A549 (cell line): ENCODE results near the gene SMARCB1.

Experiments used
- RFX5 ChIP-seq: fragments of 450-650 bp; IDR thresholded peaks from 2 replicates; pipeline ENCODE4 v1.7.1; 2014; ENCODE audit warnings: antibody characterized with exemption, mild to moderate bottlenecking, moderate library complexity
- TF ChIP-seq, protein P1 (sequence below): IDR thresholded peaks from 2 replicates; pipeline ENCODE4 v1.6.1; 2012; ENCODE audit warnings: low read depth, borderline replicate concordance
- TF ChIP-seq, protein P2 (sequence below): fragments of >200 bp; sonication (Bioruptor Twin); formaldehyde crosslinking; IDR thresholded peaks from 3 replicates; pipeline ENCODE4 v1.5.1; 2016

DNA sequence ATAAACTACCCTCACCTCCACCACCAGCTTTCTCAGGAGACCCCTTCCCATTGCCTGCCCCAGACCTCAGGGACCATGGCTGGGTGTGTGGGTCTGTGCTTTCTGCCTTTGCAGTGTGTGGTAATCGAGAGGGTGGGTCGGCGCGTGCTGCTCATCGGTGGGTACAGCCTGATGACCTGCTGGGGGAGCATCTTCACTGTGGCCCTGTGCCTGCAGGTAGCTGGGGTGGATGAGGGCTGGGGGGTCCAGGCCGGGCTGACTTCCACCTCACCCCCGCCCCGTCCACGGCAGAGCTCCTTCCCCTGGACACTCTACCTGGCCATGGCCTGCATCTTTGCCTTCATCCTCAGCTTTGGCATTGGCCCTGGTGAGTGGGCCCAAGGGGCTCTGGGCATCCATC is 96.9 kb downstream of the SMARCB1 start:
- TF ChIP-seq, protein P1, sequence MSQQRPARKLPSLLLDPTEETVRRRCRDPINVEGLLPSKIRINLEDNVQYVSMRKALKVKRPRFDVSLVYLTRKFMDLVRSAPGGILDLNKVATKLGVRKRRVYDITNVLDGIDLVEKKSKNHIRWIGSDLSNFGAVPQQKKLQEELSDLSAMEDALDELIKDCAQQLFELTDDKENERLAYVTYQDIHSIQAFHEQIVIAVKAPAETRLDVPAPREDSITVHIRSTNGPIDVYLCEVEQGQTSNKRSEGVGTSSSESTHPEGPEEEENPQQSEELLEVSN, result no peak
- no peak for TF ChIP-seq RFX5
- TF ChIP-seq, protein P2, sequence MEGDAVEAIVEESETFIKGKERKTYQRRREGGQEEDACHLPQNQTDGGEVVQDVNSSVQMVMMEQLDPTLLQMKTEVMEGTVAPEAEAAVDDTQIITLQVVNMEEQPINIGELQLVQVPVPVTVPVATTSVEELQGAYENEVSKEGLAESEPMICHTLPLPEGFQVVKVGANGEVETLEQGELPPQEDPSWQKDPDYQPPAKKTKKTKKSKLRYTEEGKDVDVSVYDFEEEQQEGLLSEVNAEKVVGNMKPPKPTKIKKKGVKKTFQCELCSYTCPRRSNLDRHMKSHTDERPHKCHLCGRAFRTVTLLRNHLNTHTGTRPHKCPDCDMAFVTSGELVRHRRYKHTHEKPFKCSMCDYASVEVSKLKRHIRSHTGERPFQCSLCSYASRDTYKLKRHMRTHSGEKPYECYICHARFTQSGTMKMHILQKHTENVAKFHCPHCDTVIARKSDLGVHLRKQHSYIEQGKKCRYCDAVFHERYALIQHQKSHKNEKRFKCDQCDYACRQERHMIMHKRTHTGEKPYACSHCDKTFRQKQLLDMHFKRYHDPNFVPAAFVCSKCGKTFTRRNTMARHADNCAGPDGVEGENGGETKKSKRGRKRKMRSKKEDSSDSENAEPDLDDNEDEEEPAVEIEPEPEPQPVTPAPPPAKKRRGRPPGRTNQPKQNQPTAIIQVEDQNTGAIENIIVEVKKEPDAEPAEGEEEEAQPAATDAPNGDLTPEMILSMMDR, result no peak
